DMS114 treated with DMSO at 0.1 percent for 48 hours (cell line): ENCODE data around the gene LCLAT1.
"Not testable (repeated sequence)": the region's sequence is repeated elsewhere in the genome, so short reads cannot be mapped to it uniquely, and the experiment has no call there.

Experiments used
- DNase-seq: peaks from one replicate; lab custom pipeline; 2025; ENCODE audit not compliant: unreplicated experiment; lab: John Stamatoyannopoulos, UW

LCLAT1 gene

DNA sequence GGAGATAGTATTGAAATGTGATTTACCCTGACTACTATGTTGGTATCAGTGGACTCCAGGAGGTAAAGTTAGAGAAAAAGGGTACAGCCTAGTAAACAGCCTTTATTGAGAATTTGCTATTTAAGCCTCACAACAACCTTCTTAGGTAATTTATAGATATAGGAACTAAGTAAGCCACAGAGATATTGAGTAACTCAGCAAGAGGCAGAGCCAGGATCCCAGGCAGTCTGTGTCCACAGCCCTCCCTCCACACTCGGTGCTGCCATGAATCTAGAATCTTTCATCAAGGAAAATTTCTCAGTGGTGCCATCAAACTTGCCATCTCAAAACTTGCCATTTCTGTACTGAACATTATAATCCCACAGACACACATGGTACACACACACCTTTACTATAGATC, 189.3 kb downstream of the LCLAT1 start:
- DNase-seq = no peak

DNA sequence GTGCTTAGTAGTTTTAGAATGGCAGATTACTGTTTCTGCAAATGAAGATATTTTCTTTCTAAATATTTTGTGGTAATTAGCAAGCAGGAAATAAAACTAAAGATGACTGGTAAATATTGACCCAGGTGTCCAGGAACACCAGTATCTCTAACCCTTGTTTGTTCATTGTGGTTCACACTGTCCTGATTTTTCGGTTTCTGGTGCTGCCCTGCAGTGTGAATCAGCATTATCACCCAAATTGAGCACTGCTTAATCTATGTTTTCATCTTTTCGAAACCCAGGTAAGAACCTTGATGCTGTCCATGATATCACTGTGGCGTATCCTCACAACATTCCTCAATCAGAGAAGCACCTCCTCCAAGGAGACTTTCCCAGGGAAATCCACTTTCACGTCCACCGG, 192.8 kb downstream of the LCLAT1 start:
- no peak for DNase-seq

DNA sequence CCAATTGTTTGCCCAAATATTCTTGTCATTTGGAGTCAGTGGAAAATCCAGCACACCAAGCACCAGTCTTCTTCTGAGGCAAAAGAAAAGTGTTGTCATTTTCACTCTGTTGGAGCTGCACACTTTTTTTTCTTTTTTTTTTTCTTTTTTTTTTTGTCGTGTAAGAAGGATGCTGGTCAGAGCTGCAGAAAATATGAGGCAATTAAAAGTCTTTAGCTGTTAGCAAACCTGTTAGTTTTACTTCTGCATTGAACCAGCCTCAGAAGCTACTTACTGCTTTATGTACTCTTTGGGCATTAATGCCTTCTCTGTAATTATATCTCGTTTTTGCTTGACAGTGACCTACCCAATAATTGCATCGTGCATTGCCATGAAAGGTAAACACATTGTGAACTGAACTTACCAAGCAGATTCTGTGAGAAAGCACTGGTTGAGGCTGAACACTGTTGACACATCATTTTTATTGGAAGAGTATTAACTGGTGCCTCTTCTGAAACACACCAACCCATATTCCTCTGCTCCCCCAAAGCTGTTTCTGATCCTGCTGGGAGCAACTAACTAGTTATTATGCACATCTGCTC, 194.8 kb downstream of the LCLAT1 start:
- DNase-seq = no peak

GRCh38 chr2:30643013-30643412, 196.0 kb downstream of the LCLAT1 start:
- DNase-seq = not testable (repeated sequence)

GRCh38 chr2:30643674-30644073, 196.6 kb downstream of the LCLAT1 start:
- no peak for DNase-seq

DNA sequence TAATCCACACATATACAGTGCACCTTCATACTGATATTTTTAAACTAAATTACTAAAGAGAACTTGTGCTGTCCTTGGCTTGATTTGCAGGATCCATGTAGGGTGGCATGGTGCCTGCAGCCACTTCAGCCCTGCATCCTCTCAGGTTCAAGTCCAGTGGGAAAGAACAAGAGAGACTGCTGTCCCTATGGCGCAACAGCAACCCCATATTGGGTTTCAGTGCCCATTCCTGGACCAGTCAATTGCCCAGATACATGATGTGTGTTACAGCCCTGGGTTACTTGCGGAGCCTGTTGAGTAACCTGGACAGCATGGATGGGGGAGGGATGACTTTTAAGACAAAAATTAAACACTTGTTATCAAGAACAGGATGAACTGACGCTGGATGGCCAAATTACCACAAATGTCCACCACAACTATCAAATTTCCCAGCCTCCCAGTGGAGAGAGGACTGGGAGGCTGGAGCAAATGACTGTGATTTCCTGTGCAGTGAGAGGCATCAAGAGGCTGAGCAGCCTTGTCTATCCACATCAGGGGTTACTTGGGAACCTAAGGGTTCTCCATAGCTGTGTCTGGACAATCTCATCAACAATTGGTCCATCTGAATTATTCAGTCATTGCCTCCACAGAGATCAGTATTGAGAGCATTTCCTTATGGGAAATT, 198.2 kb downstream of the LCLAT1 start:
- DNase-seq = no peak

GRCh38 chr2:30645745-30646119, 198.7 kb downstream of the LCLAT1 start:
- DNase-seq = no peak

DNA sequence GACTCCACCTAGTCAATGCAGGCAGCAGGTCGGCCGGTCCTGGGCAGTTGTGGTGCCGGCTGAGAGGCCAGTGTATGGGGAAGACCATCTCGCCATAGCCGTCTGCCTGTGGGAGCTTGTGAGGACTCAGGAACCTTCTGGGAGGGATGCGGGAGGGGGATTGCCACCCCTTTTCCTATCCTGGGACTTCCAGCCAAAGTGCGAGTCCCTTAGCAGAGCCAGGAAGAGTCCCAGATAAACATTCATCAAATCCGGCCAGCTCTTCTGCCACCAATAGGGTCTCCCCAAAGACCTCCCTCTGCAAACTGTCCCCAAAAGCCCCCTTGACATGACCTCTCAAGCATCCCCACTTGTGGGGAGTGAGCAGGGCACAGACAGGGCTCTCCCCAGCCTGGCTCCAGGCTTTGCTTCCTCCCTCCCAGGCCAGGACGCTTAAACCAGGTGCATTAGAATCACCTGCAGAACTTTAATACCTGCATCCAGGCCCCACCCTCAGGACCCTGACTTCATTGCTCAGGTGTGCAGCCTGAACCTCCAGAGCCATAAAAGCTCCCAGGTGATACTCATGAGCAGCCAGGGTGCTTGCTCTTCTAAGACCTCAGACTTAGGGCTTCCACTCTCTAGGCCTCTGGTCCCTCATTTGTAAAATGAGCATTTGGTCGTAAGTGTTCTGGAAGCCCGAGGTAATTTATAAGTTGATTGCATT, 200.9 kb downstream of the LCLAT1 start:
- DNase-seq = no peak

DNA sequence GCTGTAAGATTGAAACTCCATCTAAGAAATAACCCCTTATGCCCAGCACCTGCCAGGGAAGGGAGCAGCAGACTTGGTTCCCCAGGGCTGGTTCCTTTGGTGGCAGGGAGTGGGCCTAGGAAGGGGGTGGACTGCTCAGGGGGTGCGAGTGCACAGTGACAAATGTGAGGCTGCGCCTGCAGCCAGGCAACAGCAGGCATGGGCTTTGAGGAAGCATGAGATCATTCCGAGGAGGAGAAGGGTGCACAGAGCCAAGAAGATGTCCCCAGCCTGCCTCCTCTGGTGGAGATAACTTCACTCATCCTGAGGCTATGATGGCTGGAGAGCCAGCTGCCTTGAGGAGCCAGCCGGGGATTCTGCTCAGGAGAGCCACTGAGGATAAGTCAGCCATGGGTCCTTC, 202.2 kb downstream of the LCLAT1 start:
- DNase-seq = no peak

- DNase-seq = no peak
These were observed 202.8 kb downstream of the LCLAT1 start for GRCh38 chr2:30649828-30650227.

GRCh38 chr2:30652271-30652915, 205.3 kb downstream of the LCLAT1 start:
- no peak for DNase-seq

- no peak for DNase-seq
These were observed 206.8 kb downstream of the LCLAT1 start for GRCh38 chr2:30653847-30654246.

DNA sequence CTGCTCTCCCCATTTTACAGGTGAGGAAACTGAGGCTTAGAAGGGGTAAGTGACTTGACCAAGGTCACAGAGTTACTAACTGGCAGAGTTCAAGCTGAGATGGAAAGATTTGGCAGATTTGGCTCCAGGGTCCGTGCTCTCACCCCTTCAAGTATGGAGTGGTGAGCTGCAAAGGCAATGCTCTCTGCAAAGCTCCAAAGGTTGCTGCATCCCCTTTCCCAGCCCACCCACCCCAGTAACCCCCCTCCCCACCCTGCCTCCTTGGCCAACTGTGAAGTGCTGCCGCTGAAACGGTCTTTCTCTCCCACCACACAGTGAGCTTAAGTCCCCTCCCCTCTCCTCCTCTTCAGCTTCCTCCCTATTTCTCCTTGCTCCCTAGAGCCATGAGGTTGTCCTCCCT, 207.4 kb downstream of the LCLAT1 start:
- DNase-seq = no peak

- no peak for DNase-seq
These were observed 208.2 kb downstream of the LCLAT1 start for GRCh38 chr2:30655211-30655610.

- DNase-seq = no peak
These were observed 208.6 kb downstream of the LCLAT1 start for GRCh38 chr2:30655660-30656059.

GRCh38 chr2:30656079-30656478, 209.0 kb downstream of the LCLAT1 start:
- DNase-seq = no peak

DNA sequence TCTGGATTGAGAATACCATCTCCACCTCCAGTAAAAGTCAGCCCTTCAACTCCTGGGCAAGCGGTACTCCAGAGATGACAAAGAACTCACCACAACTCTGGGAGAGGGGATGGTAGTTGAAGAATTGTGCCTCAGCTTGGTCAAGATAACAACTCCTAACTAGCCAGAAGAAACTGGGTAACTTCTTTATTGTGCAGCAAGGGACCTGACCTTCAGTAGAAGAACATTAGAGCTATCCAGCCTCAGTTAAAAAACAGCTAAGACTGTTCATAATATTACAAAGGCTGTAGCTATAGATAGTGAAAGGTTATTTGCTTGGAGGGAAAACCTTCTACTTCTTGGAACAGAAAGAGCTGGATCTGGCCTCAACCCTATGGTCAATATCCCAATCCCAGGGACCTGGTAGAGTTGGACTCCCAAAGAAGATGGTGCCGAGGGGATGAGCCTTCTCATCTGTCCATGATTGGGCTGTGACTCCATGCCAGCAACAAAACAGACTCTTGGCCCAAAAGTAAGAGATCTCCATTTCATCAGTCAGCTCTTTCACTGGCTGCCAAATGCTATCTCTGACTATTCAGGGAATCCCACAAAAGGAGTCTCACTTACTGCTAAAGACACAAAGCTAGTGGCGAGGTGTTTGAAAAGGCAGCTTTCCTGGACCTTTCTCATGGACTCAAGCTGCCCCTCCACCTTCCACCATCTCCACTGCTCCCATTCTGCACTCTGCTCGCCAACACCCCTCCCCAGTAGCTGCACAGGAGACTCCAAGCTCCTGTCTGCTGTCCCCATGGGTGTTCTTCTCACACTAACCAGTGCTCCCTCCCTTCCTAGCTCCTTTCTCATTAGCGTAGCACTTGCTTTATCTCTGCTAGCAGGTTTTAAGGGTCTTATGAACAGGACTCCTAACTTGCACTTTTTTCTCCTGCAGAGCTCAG, 214.4 kb downstream of the LCLAT1 start:
- DNase-seq = no peak

DNA sequence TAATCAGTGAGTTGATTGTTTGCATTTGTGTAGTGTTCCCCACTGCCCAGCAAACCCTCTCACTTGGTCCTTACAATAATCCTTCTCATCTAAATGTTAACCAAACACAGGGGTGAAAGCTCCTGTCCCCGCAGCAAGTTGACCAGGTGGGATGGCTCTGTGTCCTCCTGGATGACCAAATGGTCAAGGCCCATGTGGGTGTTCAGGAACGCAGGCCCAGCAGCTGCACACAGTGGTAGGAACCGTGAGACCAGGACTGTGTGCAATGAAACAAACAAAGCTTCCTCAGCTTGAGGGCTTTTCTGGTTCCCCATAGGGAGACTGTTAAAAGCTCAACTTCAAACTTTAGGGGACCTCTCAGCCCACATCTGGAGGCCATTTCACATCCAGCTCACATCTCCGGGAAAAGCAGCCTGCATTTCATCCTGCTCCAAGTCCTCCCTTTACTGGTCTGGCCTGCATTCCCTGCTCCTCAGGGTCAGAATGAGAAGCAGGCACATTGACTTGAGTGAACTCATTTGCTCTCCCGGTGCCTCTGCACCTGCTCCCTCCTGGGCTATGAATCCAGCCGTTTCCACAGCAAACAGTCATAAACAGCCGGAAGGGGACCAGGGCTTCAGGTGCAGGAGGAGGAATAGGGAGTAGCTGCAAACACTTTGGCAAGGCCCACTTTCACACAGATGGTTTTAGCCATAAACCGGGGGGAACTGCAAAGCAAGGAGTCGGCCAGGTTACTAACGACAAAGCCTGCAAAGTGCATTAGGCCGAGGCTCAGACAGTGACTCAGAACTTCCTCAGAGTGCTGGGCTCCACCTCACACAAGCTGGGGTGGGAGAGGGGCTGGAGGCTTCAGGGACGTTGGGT, 215.5 kb downstream of the LCLAT1 start:
- no peak for DNase-seq

GRCh38 chr2:30663321-30663720, 216.3 kb downstream of the LCLAT1 start:
- no peak for DNase-seq

- DNase-seq = no peak
These were observed 216.8 kb downstream of the LCLAT1 start for GRCh38 chr2:30663806-30664205.
